ENCODE data around the gene SLC26A3. TPM values are rescaled to one million over a fixed set of nuclear protein-coding genes. Genes with fewer than 3 reads are reported as not detected.

SLC26A3 gene
- total RNA-seq (2022; extraction: Qiagen RNA extraction; ENCODE audit: low read depth) = not detected in 5 replicates

GRCh38 chr7:107803009-107803610 is at the start of gene SLC26A3:
Gene SLC26A3 (minus strand): TSS chr7:107803223. CDS start chr7:107794509, 8,714 bp downstream.

GRCh38 chr7:107743567-107744344 is 59.3 kb downstream of the SLC26A3 start, which contains the start of gene CBLL1:
Gene CBLL1 (plus strand): TSS chr7:107744142. CDS start chr7:107744164, 22 bp downstream.

Other genes starting within 250 kb of the SLC26A3 start
- gene COG5, start 239.3 kb downstream of the SLC26A3 start, total RNA-seq (2022; extraction: Qiagen RNA extraction; ENCODE audit: low read depth) = 9.4 to 13.9 TPM (median 11.7 TPM) in 5 replicates
- gene DUS4L, start 239.3 kb downstream of the SLC26A3 start, total RNA-seq (2022; extraction: Qiagen RNA extraction; ENCODE audit: low read depth) = 8.6 to 11.4 TPM (median 10.2 TPM) in 5 replicates
- gene BCAP29, start 223.0 kb downstream of the SLC26A3 start, total RNA-seq (2022; extraction: Qiagen RNA extraction; ENCODE audit: low read depth) = 33.5 to 47.6 TPM (median 38.0 TPM) in 5 replicates
- gene SLC26A4, start 142.4 kb downstream of the SLC26A3 start, total RNA-seq (2022; extraction: Qiagen RNA extraction; ENCODE audit: low read depth) = 0.08 to 0.12 TPM (median 0.09 TPM) in 4 of 5 replicates, not detected in the other
- gene CBLL1, start 59.1 kb downstream of the SLC26A3 start, total RNA-seq (2022; extraction: Qiagen RNA extraction; ENCODE audit: low read depth) = 28.9 to 61.1 TPM (median 31.0 TPM) in 5 replicates
- gene DLD, start 88.0 kb upstream of the SLC26A3 start, total RNA-seq (2022; extraction: Qiagen RNA extraction; ENCODE audit: low read depth) = 89.6 to 123 TPM (median 92.6 TPM) in 5 replicates
- gene LAMB1, start 199.9 kb upstream of the SLC26A3 start, total RNA-seq (2022; extraction: Qiagen RNA extraction; ENCODE audit: low read depth) = 118 to 182 TPM (median 130 TPM) in 5 replicates